GM21528 (cell line): Measurements from ENCODE around the gene SURF1.
"Not testable (repeated sequence)": the region's sequence is repeated elsewhere in the genome, so short reads cannot be mapped to it uniquely, and the experiment has no call there.

Experiments used
- ATAC-seq: cut with Tn5 transposase; IDR thresholded peaks from one replicate; pipeline ENCODE4 v1.9.1; 2021; ENCODE audit warnings: mild to moderate bottlenecking, moderate library complexity; ENCODE audit not compliant: unreplicated experiment, low FRiP score

SURF1 gene, protein sequence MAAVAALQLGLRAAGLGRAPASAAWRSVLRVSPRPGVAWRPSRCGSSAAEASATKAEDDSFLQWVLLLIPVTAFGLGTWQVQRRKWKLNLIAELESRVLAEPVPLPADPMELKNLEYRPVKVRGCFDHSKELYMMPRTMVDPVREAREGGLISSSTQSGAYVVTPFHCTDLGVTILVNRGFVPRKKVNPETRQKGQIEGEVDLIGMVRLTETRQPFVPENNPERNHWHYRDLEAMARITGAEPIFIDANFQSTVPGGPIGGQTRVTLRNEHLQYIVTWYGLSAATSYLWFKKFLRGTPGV

DNA sequence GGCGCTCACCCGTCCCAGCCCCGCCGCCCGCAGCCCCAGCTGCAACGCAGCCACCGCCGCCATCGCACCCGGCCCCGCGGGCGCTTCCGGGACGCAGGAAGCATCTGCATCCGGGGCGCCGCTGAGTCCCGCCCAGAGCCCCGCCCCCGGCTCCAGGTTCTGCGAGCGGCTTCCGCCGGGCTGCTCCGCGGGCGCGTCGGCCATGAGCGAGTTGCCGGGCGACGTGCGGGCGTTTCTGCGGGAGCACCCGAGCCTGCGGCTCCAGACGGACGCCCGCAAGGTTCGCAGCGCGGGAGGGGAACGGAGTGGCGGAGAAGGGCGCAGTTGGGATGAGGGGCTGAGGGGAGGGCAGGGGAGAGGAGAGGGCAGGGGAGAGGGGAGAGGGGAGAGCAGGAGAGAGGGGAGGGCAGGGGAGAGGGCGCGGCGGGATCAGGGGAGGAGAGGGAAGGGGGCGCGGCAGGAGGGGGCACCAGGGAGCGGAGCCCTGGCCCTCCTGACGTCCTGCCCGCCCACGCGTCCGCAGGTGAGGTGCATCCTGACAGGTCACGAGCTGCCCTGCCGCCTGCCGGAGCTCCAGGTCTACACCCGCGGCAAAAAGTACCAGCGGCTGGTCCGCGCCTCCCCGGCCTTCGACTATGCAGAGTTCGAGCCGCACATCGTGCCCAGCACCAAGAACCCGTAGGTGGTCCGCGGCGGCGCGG lies at the start of gene SURF1, which contains the start of gene SURF2:
TSS of gene SURF1 (minus strand) at position 97 of the 701 bp plus-strand sequence. CDS start at position 63, 34 bp downstream.
TSS of gene SURF2 (plus strand) at position 160 of the 701 bp plus-strand sequence. CDS start at position 203, 43 bp downstream.
- no peak for ATAC-seq

DNA sequence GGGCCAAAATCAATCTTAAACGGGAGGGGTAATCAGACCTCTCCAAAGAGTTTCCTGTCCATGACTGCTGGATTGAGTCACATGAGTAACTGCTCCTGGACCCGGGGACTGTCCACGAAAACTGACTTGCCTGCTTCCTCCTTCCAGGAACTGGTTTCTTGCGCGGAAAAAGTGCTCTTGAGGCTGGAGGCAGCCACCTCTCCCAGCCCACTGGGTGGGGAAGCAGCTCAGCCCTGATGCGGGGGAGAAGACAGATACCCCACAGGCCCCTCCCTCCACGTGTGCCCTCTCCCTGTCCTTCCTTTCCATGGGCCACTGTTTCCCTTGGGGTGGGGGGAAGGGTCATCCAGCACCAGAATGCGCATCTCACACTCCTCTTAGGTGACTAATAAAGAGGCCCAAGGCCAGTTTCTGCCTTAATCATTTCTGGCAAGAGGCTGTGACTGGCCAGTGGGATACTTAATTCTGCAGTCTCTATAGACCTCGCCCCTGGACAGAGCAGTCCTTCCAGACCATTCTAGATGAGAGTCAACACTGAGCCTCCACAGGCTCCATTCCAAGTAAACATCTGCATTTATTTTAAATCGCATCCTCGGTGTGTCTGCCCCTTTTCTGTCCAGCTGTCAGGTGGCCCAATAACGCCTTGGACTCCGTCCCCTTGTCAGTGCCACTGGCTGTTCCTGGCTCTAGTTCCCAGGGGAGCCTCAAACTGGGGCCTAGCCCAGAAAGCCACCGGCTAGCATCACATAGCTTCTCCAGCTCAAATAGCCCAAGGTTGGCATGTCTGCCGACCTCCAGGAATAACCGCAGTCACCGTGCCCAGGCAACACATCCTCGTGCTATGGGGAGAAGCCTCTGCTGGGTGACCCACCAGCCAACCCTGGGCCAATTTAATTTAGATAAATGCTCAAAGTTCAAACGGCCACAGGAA lies 49.5 kb upstream of the SURF1 start:
- no peak for ATAC-seq

DNA sequence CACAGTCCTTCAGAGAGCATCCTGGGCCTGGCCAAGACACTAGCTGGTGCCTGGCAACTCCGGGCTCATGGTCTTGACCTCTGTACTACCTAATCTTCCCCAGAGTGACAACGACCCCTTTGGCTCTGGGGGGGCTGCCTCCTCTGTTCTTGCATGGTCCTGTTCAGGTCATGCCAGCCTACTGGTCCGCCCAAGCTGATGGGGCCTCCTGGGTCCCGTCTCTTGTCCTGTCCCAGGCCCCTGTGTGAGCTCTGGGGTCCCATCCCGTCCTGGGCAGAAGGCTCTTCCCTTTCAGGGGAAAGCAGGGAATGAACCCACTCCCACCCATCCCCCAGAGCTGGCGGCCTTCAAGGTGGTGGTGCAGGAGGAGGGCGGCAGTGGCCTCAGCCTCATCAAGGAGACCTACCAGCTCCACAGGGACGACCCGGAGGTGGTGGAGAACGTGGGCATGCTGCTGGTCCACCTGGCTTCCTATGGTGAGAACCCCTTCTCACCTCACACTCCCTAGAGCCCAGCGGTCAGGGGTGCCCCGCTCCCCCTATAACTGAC lies 48.2 kb upstream of the SURF1 start:
- no peak for ATAC-seq

DNA sequence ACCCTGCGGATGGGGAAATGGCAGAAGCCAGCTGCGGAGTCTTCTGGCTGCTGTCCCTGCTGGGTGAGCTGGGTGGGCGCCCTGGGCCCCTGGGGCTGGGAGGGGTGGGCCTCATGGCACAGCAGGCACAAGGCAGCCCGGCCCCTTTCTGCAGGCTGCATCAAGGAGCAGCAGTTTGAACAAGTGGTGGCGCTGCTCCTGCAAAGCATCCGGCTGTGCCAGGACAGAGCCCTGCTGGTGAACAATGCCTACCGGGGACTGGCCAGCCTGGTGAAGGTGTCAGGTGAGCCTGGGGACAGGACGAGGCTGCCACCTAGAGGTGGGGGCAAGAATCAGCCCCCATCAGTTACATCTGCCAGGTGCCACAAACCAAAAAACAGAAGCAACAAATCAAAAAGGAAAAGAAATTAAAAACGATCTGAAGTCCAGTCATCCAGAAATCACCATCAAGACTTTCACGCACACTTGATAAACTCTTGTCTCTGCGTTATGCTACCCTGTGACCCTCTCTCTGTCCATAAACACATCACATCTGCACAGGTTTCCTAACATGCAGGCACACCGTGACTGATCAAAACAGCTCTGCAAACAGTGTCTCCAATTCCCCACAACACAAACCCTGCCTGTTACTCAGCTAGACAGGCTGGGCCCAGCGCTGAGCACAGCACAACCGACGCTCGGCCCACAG lies 47.6 kb upstream of the SURF1 start:
- ATAC-seq: no peak

DNA sequence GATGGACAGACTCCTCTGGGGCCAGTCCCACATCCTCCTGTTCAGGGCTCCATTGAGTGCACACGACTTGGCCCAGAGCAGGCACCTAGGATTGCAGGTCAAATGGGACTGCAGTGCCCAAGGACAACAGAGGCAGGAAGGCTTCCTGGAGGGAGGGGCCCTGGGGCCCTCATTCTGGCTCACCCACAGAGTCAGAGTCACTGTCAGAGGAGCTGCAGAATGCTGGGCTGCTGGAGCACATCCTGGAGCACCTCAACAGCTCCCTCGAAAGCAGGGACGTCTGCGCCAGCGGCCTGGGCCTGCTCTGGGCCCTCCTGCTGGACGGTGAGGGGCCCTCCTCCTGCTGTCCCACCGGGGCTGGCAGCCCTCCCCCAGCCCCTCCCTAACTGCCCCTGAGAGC lies 46.4 kb upstream of the SURF1 start:
- ATAC-seq: no peak

DNA sequence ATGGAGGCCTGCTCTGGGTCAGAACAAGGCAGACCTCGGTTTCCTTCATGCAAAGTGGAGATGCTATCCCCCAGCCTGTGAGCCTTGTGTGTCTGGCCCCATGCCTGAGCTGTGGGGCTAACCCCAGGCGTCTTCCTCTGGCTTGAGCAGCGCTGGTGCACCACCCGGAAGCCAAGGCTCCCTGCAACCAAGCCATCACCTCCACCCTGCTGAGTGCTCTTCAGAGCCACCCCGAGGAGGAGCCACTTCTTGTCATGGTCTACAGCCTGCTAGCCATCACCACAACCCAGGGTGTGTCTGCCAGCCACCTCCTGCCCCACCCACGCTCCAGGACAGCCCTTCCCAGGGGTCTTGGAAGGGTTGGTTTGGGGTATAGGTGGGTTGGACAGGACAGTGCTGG lies 45.3 kb upstream of the SURF1 start:
- ATAC-seq: no peak

DNA sequence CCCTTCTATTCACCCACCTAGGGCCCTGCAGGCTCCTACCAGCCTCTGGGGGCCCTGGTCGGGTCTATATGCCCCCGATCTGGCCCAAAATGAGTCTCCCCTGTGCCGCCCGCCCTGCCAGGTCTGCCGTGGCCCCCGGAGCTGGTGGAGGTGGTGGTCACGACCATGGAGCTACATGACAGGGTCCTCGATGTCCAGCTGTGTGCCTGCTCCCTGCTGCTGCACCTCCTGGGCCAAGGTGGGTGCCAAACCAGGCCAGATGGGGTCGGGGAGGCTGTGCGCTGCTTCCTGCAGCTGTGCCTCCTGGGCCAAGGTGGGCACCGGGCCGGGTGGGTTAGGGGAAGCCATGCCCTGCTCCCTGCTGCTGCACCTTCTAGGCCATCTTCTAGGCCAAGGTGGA lies 44.0 kb upstream of the SURF1 start:
- no peak for ATAC-seq

DNA sequence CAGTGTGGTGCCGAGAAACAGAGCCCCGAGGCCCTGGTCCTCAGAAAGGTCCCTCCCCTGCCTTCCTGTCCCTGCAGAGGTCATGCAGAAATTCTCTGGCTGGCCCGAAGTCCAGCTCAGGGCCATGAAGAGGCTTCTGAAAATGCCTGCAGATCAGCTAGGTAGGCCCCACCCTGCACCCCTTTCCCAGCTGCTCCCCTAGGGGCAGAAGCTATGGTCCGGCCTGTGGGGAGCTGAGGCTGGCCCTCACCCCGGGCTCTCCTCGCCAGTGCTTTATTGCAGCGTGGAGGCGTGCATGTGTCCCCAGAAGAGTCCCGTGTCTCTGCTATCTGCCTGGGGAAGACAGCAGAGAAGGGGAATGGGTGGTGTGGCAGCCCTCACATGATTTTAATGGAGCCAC lies 41.6 kb upstream of the SURF1 start:
- ATAC-seq: no peak

DNA sequence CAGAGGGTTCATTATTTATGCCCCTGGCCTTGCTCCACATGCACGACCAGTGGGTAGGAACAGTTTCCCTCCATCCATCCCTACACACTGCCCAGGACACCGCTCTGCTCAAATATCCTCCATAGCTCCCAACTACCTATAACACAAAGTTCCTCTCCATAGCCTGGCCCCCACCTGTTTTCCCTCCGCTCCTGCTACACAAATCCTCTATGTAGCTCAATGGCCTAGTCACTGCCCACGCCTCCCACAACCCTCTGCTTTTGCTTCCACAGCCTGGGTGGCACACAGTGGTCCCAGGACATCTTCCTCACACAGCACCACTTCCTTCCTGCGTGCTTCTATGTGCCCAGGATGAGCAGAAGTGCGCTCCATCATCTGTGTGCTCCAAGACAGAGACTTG lies 41.1 kb upstream of the SURF1 start:
- ATAC-seq: no peak

DNA sequence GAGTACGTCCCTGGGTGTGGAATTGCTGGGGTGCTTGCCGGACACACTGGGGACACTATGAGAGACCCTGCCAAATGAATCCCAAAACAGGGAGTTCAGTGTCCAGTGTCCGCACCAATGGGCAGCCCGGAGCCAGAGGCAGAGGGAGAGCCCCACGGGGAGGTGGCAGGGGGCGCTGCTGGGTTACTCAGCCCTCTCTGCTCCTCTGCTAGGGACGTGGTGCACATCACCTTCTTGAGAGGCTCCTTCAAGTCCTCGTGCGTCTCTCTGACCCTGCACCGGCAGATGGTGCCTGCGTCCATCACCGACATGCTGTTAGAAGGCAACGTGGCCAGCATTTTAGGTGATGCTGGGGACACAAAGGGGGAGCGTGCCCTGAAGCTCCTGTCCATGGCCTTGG lies 40.7 kb upstream of the SURF1 start:
- no peak for ATAC-seq

DNA sequence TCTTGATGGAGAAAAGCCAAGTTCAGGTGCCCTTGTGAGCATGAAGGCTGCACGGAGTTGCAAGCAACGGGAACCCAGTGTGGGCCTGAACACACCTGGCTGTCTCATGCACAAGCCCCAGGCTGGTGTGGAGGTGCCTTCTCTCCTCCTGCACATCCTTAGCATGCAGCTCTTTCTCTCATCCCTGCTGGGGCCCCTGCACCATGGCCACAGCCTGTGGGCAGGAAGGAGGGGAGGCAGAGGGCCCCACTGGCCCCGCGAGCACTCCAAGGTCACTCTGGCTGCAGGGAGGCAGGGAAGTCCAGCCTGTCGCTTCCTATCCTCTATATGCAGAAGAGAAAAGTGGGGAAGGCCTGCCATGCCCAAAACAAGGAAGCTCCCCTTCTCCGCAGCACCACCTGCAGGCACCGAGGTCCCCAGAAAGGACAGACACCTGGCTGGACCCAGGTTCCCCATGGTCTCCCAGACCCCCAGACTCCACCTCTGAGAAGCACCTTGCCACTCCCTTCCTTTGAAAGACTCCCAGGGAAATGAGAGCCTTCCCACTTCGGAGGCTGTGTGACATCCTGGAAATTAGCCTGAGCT lies 38.5 kb upstream of the SURF1 start:
- no peak for ATAC-seq

DNA sequence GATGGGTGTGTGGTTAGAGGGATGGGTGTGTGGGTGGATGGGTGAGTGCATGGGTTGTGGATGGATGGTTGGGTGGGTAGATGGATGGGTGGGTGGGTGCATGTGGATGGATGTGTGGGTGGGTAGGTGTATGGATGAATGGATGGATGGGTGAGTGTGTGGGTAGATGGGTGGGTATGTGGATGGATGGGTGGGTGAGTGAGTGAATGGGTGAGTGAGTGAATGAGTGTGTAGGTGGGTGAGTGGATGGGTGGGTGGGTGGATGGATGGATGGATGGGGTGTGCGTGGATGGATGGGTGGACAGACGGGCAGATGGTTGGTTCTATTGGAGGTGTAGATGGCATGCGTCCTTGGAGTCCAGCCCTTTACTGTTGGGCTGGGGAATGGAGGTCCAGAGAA lies 37.1 kb upstream of the SURF1 start:
- no peak for ATAC-seq

DNA sequence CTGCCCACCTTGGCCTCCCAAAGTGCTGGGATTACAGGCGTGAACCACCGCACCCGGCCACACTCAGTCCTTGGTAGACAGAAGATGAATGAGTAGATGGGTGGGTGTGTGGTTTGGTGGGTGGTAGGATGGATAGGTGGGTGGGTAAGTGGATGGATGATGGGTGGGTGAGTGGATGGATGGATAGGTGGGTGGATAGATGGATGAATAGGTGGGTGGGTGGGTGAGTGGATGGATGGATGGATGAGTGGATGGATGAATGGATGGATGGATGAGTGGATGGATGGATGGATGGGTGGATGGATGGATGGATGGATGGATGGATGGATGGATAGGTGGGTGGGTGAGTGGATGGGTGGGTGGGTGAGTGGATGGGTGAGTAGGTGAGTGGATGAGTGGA lies 36.0 kb upstream of the SURF1 start:
- not testable (repeated sequence) for ATAC-seq

DNA sequence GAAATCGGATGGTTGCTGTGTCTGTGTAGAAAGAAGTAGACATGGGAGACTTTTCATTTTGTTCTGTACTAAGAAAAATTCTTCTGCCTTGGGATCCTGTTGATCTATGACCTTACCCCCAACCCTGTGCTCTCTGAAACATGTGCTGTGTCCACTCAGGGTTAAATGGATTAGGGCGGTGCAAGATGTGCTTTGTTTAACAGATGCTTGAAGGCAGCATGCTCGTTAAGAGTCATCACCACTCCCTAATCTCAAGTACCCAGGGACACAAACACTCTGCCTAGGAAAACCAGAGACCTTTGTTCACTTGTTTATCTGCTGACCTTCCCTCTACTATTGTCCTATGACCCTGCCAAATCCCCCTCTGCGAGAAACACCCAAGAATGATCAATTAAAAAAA lies 35.2 kb upstream of the SURF1 start:
- ATAC-seq: not testable (repeated sequence)

DNA sequence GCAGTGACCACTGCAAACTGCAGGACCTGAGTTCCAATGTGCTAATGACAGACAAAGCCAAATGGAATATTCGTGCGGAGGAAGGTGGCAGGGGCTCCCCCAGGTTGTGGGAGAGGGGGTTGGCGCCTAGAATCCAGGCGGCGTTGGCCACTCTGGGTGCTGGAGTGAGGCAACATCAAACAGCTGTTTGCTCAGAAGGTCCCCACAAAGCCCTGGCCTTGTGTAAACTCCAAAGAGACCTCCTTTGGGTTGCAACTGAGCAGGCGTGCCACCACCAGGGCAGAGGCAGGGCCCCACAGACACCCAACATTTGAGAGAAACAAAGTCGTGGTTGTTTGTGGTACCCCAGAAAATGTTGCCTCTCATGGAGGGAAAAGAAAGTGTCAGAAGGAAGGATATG lies 34.4 kb upstream of the SURF1 start:
- no peak for ATAC-seq

DNA sequence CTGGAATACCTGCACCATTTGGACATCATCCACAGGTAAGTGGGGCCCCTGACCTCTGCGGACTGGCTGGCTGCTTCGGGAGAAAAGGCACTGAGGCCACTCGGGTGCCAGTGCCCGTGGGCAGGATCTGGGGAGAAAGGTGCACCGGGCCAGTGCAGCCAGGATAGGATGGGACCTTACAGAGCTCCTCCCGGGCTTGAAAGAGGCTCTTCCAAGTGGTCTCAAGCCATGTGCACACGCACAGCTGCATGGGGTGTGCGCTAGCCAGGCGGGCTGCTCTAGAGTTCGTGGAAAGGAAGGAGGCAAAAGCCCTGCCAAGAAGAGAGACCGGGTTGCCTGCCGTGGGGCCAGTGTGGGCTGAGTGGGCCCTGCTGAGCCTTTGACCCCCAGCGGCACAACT lies 33.3 kb upstream of the SURF1 start:
- no peak for ATAC-seq

DNA sequence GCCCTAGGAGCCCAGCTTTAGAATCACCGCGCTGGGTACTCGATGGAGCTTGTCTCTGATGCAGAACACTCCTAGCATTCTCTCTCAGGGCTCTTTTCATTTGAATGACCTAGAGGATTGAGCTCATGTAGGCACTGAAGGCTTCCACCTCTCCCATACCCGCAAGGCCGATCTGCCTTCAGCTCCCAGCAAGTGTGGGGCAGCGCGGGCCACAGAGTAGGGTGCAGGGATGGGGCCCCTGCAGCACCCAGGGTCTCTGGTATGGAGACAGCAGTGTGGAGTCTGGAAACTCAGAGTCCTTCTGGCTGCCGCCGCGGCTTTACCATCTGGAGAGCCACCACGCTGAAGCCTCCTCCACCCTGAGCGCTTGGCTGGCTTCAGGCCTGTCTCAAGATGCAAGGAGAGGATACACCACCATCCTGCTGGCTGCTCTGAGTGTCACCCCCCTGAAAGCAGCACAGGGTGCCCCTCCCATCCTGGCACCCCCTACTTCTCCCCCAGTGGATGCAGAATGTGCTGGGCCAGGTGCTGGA lies 32.8 kb upstream of the SURF1 start:
- no peak for ATAC-seq

DNA sequence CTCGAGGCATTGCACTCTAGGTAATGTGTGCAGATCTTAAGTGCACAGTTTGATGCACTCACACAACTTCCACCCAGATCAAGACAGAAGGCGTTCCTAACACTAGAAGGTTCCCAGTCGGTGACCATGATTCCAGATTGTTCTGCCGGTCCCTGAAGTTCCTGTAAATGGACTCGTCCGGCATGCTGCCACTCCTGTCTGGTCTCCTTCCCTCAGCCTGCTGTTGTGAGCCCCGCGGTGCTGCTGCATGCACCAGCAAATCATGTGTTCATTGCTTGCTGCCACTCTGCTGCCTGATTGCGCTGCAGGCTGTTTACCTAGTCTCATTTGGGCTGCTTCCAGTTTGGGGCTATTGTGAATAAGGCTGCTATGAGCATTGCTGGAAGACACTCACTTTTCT lies 31.4 kb upstream of the SURF1 start:
- no peak for ATAC-seq

DNA sequence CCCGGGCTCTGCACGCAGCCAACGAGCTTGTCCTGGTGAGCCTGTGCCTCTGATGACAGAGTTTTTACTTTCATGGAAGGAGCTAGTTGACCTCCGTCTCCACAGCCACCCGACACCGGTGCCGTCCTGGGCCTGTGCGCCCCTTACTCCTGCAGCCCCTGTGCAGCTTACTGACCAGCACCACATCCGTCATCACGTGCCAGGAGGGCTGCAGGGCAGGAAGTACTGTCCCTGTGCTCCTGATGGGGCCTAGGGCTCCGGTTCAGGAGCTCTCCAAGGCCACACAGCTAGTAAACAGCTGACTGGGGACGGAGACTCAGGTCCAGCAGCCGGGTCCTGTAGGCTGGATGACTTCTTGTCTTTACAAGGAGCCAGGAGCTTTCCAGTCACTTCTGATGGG lies 30.1 kb upstream of the SURF1 start:
- ATAC-seq: no peak

DNA sequence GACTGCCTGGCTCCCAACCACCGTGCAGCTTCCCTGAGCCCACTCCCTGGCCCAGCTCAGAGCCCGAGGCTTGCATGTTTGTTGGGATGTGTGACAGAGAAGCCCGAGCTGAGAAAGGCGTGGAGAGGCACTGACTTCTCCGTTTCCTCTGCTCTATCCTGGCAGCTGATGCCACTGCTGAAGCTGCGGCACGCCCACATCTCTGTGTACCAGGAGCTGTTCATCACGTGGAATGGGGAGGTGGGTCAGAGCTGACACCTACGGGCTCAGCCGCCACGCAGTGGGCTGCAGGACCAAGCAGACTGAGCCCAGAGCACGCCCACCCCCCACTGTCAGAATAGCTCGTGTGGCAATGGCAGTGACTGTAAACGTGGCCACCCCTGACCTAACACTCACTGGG lies 29.2 kb upstream of the SURF1 start:
- no peak for ATAC-seq
